GM10248 (cell line): ENCODE results near the gene WDR37.
A peak's percentile ranks its signal among the peaks of the same experiment; 100 is the strongest.

ENCODE experiments used
- CTCF ChIA-PET: fragments of 300-600 bp; sonication (Branson Sonifier 250); formaldehyde crosslinking; extraction: SDS; loops from one replicate; lab custom pipeline; 2021; ENCODE audit warnings: antibody characterized with exemption; lab: Yijun Ruan, JAX
- POLR2A ChIA-PET: fragments of 350-650 bp; sonication (Branson Sonifier 250); formaldehyde crosslinking; extraction: SDS; loops from one replicate; lab custom pipeline; 2020; ENCODE audit warnings: antibody characterized with exemption; lab: Yijun Ruan, JAX
- DNase-seq: peaks from one replicate; pipeline ENCODE4 v3.0.0; 2012; ENCODE audit errors: extremely low spot score
- CTCF ChIP-seq: IDR thresholded peaks from 2 replicates; pipeline ENCODE4 v1.5.1; 2012; ENCODE audit warnings: mild to moderate bottlenecking, low read depth; ENCODE audit errors: extremely low read depth, missing control alignments, control extremely low read depth

Gene WDR37

GRCh38 chr10:1142596-1142995 is 86.4 kb downstream of the WDR37 start:
- ChIA-PET CTCF (interaction anchor here (1.4 kb wide), 1 partner anchor 11 kb away, joined by 5 read pairs; no protein-coding TSS in a partner anchor), POLR2A (no interaction called here)
- peak; percentile 13 for TF ChIP-seq CTCF
- no peak for DNase-seq

- CTCF ChIA-PET, result no interaction called here
These were observed 91.6 kb downstream of the WDR37 start for GRCh38 chr10:1147810-1148209.

GRCh38 chr10:1148855-1149605 is 92.8 kb downstream of the WDR37 start:
- POLR2A ChIA-PET, result no interaction called here
- no peak for TF ChIP-seq CTCF
- no peak for DNase-seq
- CTCF ChIA-PET, result interaction anchor here (1.1 kb wide), 1 partner anchor 13 kb away, joined by 3 read pairs; no protein-coding TSS in a partner anchor

More at GRCh38 chr10:1147810-1148209, 91.6 kb downstream of the WDR37 start:
- DNase-seq, result no peak
- POLR2A ChIA-PET, result no interaction called here
- TF ChIP-seq CTCF, result no peak

- ChIA-PET CTCF (interaction anchor here (1.1 kb wide), 1 partner anchor 12 kb away, joined by 3 read pairs; no protein-coding TSS in a partner anchor), POLR2A (no interaction called here)
- no peak for TF ChIP-seq CTCF
- DNase-seq, result no peak
These were observed 93.8 kb downstream of the WDR37 start for GRCh38 chr10:1149793-1150637.

GRCh38 chr10:1150638-1150955 is 94.4 kb downstream of the WDR37 start:
- ChIA-PET POLR2A (no interaction called here), CTCF (no interaction called here)
- DNase-seq, result no peak
- no peak for TF ChIP-seq CTCF
